ENCODE measurements around the gene PARN.
"Not testable (repeated sequence)": the region's sequence is repeated elsewhere in the genome, so short reads cannot be mapped to it uniquely, and the experiment has no call there.

PARN gene

DNA sequence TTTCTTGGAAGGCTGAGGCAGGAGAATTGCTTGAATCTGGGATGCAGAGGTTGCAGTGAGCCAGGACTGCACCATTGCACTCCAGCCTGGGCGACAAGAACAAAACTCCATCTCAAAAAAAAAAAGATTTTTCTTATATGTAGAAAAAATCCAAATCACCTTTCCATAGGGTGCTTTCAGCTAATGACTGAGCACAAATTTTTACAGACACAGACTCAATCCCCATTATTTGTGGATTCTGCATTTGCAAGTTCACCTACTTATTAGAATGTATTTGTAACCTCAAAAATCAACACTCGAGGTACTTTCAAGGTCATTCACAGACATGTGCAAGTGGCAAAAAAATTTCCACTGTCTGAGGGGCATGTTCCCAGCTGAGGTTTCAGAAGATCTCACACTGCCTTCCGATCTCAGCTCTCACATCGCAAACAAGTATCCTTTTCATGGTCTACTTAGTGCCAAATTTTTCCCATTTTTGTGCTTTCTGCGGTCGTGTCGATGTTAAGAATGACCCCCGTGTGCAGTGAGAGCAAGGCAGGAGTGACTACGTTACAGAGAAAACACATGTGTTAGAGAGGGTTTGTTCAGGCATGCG is 234.3 kb downstream of the PARN start:
- not testable (repeated sequence) for DNase-seq

DNA sequence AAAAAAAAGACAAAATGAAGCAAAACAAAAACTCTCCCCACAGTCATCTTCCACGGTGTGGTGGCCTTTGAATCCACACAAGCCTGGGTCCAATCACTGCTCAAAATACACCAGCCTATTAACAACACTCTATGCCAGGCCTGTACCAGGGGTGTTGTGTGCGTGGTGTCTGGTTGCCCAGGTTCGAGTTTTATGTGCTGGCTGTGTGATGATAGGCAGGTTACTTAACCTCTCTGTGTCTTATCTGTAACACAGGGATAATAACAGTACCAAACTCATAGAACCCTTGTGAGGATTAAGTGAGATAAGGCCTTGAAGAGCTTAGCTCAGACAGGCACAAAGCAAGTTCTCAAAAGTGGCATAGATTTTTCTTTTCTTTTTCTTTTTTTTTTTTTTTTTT is 235.2 kb downstream of the PARN start:
- DNase-seq = no peak

DNA sequence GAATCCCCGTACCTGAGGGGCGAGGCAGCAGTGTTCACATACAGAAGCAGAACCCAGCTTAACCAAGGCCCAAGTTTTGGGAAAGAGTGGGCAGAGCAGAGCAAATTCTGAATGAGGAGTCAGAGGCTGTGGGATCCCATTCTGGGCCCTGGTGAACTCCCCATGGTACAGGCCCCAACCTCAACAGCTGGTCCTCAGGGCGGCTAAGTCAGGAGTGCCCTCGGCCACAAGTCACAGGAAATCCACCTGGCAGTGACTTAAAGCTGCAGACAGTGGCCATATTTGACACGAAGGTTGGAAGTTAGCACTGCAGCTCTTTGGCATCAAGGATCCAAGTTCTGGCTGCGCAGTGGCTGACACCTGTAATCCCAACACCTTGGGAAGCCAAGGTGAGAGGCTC is 237.1 kb downstream of the PARN start:
- DNase-seq = no peak

DNA sequence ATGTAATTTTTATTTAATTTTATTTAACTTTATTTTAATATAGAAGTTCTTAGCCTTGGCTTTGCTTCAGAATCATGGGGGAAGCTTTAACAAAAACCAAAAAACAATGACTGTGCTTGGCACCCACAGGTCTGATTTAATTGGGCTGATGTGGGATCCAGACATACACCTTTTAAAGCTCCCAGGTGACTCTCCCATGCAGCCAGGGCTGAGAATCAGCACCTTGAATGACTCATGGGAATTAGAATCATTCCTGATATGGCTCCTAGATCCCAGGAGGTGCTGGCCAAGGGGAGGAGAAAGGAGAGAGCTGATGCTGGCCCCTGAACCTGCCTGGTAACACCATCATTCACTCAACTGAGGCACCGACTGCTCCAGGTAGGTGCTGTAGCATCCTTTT is 240.7 kb downstream of the PARN start:
- DNase-seq = no peak

DNA sequence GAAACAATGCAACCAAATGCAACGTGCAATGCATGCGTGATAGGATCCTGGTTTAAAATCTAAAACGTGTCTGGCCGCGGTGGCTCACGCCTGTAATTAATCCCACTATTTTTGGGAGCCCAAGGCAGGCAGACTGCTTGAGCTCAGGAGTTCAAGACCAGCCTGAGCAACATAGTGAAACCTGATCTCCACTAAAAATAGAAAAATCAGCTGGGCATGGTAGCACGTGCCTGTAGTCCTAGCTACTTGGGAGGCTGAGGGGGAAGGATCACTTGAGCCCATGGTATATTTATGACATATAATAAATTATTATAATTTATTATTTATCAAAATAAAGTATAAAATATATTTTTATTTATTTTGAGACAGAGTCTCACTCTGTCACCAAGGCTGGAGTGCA is 241.8 kb downstream of the PARN start:
- no peak for DNase-seq

DNA sequence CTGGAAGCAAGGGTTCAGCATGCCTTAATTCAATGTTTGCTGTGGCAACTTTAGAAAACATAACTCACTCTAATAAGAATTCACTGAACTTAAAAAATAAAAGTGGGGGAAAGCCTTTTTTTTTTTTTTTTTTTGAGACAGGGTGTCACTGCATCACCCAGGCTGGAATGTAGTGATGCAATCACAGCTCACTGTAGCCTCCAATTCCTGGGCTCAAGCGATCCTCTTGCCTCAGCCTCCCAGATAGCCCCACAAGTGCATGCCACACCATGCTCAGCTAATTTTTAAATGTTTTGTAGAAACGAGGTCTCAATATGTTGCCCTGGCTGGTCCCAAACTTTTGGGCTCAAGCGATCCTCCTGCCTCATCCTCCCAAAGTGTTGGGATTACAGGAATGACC is 243.9 kb downstream of the PARN start:
- DNase-seq = no peak

All from retina (tissue), 1 donor.